PC-3 (cell line): Measurements from ENCODE around the gene SYAP1. TPM values are rescaled to one million over a fixed set of nuclear protein-coding genes. Genes with fewer than 3 reads are reported as not detected.
A peak's percentile ranks its signal among the peaks of the same experiment; 100 is the strongest.

Experiments
- ATAC-seq: fragments of 200-7000 bp; cut with Tn5 transposase; 2 replicates; pipeline ENCODE4 v1.9.1; 2020; ENCODE audit warnings: mild to moderate bottlenecking, moderate library complexity
- Bru-seq: library from RNA; stranded (reverse); fragments of 400-500 nt; gene quantifications from one replicate; lab custom pipeline; 2021; lab: Mats Ljungman, UMichigan
- BruChase-seq, 2 experiments: library from RNA; stranded (reverse); fragments of 400-500 nt; gene quantifications; one replicate each; lab custom pipeline; 2021; lab: Mats Ljungman, UMichigan
- BruUV-seq: library from RNA; stranded (reverse); fragments of 400-500 nt; replicated peaks from 2 replicates; lab custom pipeline; 2021; lab: Mats Ljungman, UMichigan
- CTCF ChIA-PET: fragments of 300-600 bp; sonication (Branson Sonifier 250); formaldehyde crosslinking; loops from one replicate; lab custom pipeline; 2022; ENCODE audit warnings: antibody characterized with exemption; lab: Charles Lee
- POLR2A ChIA-PET: fragments of 300-600 bp; sonication (Branson Sonifier 250); formaldehyde crosslinking; loops from one replicate; lab custom pipeline; 2022; ENCODE audit warnings: antibody characterized with exemption; ENCODE audit not compliant: unreplicated experiment; lab: Charles Lee
- DNase-seq: peaks from one replicate; pipeline ENCODE4 v3.0.0-alpha.2; 2015
- H2AFZ ChIP-seq: fragments of 300-600 bp; sonication (generic); 2 replicates; pipeline ENCODE4 v1.6.0; 2016; ENCODE audit warnings: antibody characterized with exemption, low read length
- H3F3A ChIP-seq: fragments of 300-600 bp; sonication (generic); one replicate; pipeline ENCODE4 v1.6.0; 2017; ENCODE audit warnings: antibody characterized with exemption, low read length, control low read depth, mild to moderate bottlenecking; ENCODE audit not compliant: unreplicated experiment
- H3K27ac ChIP-seq: fragments of 300-600 bp; sonication (generic); 2 replicates; pipeline ENCODE4 v1.5.1; 2016; ENCODE audit warnings: mild to moderate bottlenecking, low read length
- H3K27me3 ChIP-seq: fragments of 300-600 bp; sonication (generic); 2 replicates; pipeline ENCODE4 v1.6.1; 2016; ENCODE audit warnings: low read length, mixed read lengths
- H3K36me3 ChIP-seq: fragments of 300-600 bp; sonication (generic); 2 replicates; pipeline ENCODE4 v1.6.1; 2016; ENCODE audit warnings: low read depth, mixed run types, low read length, mixed read lengths
- H3K4me1 ChIP-seq: fragments of 300-600 bp; sonication (generic); 2 replicates; pipeline ENCODE4 v1.5.1; 2016; ENCODE audit warnings: low read length; ENCODE audit not compliant: insufficient read depth
- H3K4me2 ChIP-seq: fragments of 300-600 bp; sonication (generic); 2 replicates; pipeline ENCODE4 v1.6.0; 2016; ENCODE audit warnings: low read length
- H3K4me3 ChIP-seq: fragments of 300-600 bp; sonication (generic); 2 replicates; pipeline ENCODE4 v1.5.1; 2016; ENCODE audit warnings: mild to moderate bottlenecking, low read length, mixed read lengths
- H3K79me2 ChIP-seq: fragments of 300-600 bp; sonication (generic); 2 replicates; pipeline ENCODE4 v1.6.1; 2017; ENCODE audit warnings: low read length, mixed read lengths
- H3K9ac ChIP-seq: fragments of 300-600 bp; sonication (generic); 2 replicates; pipeline ENCODE4 v1.6.0; 2016; ENCODE audit warnings: mild to moderate bottlenecking, low read length
- H3K9me2 ChIP-seq: fragments of 300-600 bp; sonication (generic); replicated peaks from 2 replicates; pipeline ENCODE4 v1.6.1; 2016; ENCODE audit warnings: mixed run types, low read length, mixed read lengths
- H3K9me3 ChIP-seq: fragments of 300-600 bp; sonication (generic); 2 replicates; pipeline ENCODE4 v1.6.1; 2016; ENCODE audit warnings: low read length, mixed read lengths
- H4K20me1 ChIP-seq: fragments of 300-600 bp; sonication (generic); 2 replicates; pipeline ENCODE4 v1.6.1; 2016; ENCODE audit warnings: low read length, mixed read lengths
- CTCF ChIP-seq: fragments of 300-600 bp; sonication (generic); conservative IDR thresholded peaks from 2 replicates; pipeline ENCODE4 v1.5.1; 2017; ENCODE audit warnings: antibody characterized with exemption, low read depth, mild to moderate bottlenecking, low read length
- EZH2 ChIP-seq: fragments of 300-600 bp; sonication (generic); IDR thresholded peaks from one replicate; pipeline ENCODE4 v1.6.1; 2017; ENCODE audit warnings: antibody characterized with exemption, mild to moderate bottlenecking, low read length; ENCODE audit not compliant: unreplicated experiment
- EZH2phosphoT487 ChIP-seq: fragments of 300-600 bp; sonication (generic); IDR thresholded peaks from 2 replicates; pipeline ENCODE4 v1.6.1; 2018; ENCODE audit warnings: mild to moderate bottlenecking, antibody characterized with exemption, low read length, borderline replicate concordance
- intact Hi-C: fragments of 100-400 bp; cut with micrococcal nuclease; formaldehyde crosslinking; loops from 2 replicates; pipeline ENCODE4 v1.9.0; 2023
- long read RNA-seq: library from polyadenylated mRNA; unstranded; transcript quantifications from one replicate; pipeline ENCODE4 v2.0.0, GENCODE V29; 2021; ENCODE audit not compliant: unreplicated experiment
- total RNA-seq: library from RNA; depleted of rRNA; stranded (reverse); fragments of >200 nt; gene quantifications from 2 replicates; pipeline ENCODE4 v1.2.3, GENCODE V29; 2014; rRNA removed

Gene SYAP1
- 51.9 and 55.3 TPM in 2 replicates for total RNA-seq
- percentile 74 among the genes with signal in this experiment for Bru-seq, nascent RNA
- percentile 83 among the genes with signal in this experiment for BruChase-seq, experiment 1, labeled RNA remaining after a 6-hour chase
- percentile 75 among the genes with signal in this experiment for BruChase-seq, experiment 2, labeled RNA remaining after a 2-hour chase
- long read RNA-seq, full-length matches to known transcripts: 125 of 166 reads
- long read RNA-seq, partial matches to known transcripts: 19 of 166 reads
- long read RNA-seq, other reads (novel, unspliced or antisense): 22 of 166 reads

- no peaks in the 10 kb centered on the region for H3F3A ChIP-seq
- no peaks in the 10 kb centered on the region for H3K9me3 ChIP-seq
- peaks cover 50% of the 10 kb centered on the region for H3K79me2 ChIP-seq
- no TSS peak for BruUV-seq
- H3K9ac ChIP-seq: peak within 1 kb of the TSS; percentile 91
- TF ChIP-seq EZH2phosphoT487: no peak
- no peak for TF ChIP-seq CTCF
- no peak for TF ChIP-seq EZH2
- intact Hi-C loops: no loop called here
- H3K4me2 ChIP-seq: peak within 1 kb of the TSS; percentile 88
- ATAC-seq (peak; percentile 94), DNase-seq (peak; percentile 98)
- peaks cover 38% of the 10 kb centered on the region for H4K20me1 ChIP-seq
- H3K4me3 ChIP-seq: peak within 1 kb of the TSS; percentile 99
- H2AFZ ChIP-seq: peak within 1 kb of the TSS; percentile 64
- ChIA-PET POLR2A (interaction anchor here (0.5 to 0.7 kb wide), 6 partner anchors 103 to 1233 kb away, joined by 3 to 7 read pairs (median 4); partner anchors contain the start of gene RBBP7), CTCF (interaction anchor here (1.3 kb wide), 1 partner anchor 24 kb away, joined by 5 read pairs; no protein-coding TSS in a partner anchor)
- no peaks in the 10 kb centered on the region for H3K27me3 ChIP-seq
- H3K9me2 ChIP-seq: no peaks in the 10 kb centered on the region
- H3K36me3 ChIP-seq: 0 out of 2 replicates have a peak, but pooled peaks cover 2% of the 10 kb centered on the region
- peak within 1 kb of the TSS; percentile 94 for H3K27ac ChIP-seq
- peaks cover 17% of the 10 kb centered on the region for H3K4me1 ChIP-seq
Measured at GRCh38 chrX:16719334-16720084, at the start of gene SYAP1. SYAP1 (plus strand) TSS chrX:16719612; CDS start chrX:16719725, 113 bp downstream.

GRCh38 chrX:16671005-16671404 is 48.4 kb upstream of the SYAP1 start:
- CTCF ChIA-PET: no interaction called here
- intact Hi-C loops: no loop called here
- Histone ChIP-seq H3K9me2 (no peaks in the 10 kb centered on the region), H3K79me2 (no peaks in the 10 kb centered on the region), H4K20me1 (no peaks in the 10 kb centered on the region), H3K27me3 (no peaks in the 10 kb centered on the region), H3K9ac (no peak overlapping the region), H3K4me1 (peaks cover 9% of the 10 kb centered on the region), H3K4me2 (no peak overlapping the region), H3K36me3 (no peaks in the 10 kb centered on the region; the same call in 1 of the 2 replicates), H3K27ac (no peak overlapping the region), H3F3A (no peaks in the 10 kb centered on the region), H2AFZ (no peak overlapping the region), H3K4me3 (no peak overlapping the region), H3K9me3 (no peaks in the 10 kb centered on the region)
- peak; percentile 59 for DNase-seq
- POLR2A ChIA-PET: no interaction called here
- BruUV-seq: no TSS peak
- TF ChIP-seq CTCF (peak; percentile 66), EZH2phosphoT487 (no peak)
- peak; percentile 77 for ATAC-seq
